Measurements from ENCODE around the gene BHLHE23.

- TF ChIP-seq OSR1 (CRISPR knock-in tag; IDR thresholded peaks at IDR 0.05) (no peak), ZFP3 (CRISPR knock-in tag; IDR thresholded peaks at IDR 0.05) (no peak), CREB5 (CRISPR knock-in tag; IDR thresholded peaks at IDR 0.05; ENCODE audit: low read depth) (no peak), PATZ1 (CRISPR knock-in tag; IDR thresholded peaks at IDR 0.05; ENCODE audit: borderline replicate concordance) (no peak), ZNF565 (CRISPR knock-in tag; conservative IDR thresholded peaks at IDR 0.05; ENCODE audit: low read depth) (no peak), TOX (CRISPR knock-in tag; IDR thresholded peaks at IDR 0.05; ENCODE audit: borderline replicate concordance) (no peak), SNAI2 (CRISPR knock-in tag; IDR thresholded peaks at IDR 0.05) (no peak), ZNF8 (CRISPR knock-in tag; IDR thresholded peaks at IDR 0.05) (no peak), RARB (CRISPR knock-in tag; IDR thresholded peaks at IDR 0.05) (no peak)
These were observed 29.5 kb upstream of the BHLHE23 start for GRCh38 chr20:63036291-63036690.
